HL-60 (cell line): ENCODE data around the gene EDARADD.

Experiments
- POLR2AphosphoS5 ChIP-seq: IDR thresholded peaks from 2 replicates; pipeline ENCODE4 v1.6.1; 2012; ENCODE audit warnings: low read depth
- TF ChIP-seq, protein P1 (sequence below): IDR thresholded peaks from one replicate; pipeline ENCODE4 v1.5.1; 2011; ENCODE audit warnings: low read length, control low read depth, inconsistent platforms; ENCODE audit not compliant: insufficient read depth
- TF ChIP-seq, protein P2 (sequence below): IDR thresholded peaks from 2 replicates; pipeline ENCODE4 v1.6.1; 2012; ENCODE audit warnings: low read depth; ENCODE audit not compliant: insufficient replicate concordance

DNA sequence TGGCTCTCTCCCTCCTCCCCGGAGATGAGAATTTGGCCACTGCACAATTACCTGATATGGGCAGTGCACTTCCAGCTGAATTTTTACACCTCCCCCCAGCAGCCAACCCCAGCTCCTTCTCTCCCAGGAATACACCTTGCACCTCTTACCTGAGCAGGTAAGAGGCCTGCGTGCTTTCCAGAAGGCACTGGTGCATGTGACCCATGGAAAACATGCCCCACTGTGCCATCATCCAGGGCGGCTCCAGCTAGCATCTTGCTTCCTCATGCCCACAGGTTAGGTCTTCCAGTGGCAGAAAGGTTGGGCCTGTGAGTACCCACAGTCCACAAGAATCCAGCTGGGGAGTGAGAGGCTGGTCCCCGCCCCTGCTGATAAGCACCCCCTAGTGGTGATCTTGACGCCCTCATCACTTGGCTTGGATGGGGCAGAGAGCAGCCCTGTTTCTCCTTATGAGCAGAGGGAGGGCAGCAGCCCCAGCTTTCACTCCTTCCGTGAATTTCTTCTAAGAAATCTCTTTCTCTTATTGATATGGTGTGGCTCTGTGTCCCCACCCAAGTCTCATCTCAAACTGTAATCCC, 57.8 kb downstream of the EDARADD start:
- TF ChIP-seq, protein P1, sequence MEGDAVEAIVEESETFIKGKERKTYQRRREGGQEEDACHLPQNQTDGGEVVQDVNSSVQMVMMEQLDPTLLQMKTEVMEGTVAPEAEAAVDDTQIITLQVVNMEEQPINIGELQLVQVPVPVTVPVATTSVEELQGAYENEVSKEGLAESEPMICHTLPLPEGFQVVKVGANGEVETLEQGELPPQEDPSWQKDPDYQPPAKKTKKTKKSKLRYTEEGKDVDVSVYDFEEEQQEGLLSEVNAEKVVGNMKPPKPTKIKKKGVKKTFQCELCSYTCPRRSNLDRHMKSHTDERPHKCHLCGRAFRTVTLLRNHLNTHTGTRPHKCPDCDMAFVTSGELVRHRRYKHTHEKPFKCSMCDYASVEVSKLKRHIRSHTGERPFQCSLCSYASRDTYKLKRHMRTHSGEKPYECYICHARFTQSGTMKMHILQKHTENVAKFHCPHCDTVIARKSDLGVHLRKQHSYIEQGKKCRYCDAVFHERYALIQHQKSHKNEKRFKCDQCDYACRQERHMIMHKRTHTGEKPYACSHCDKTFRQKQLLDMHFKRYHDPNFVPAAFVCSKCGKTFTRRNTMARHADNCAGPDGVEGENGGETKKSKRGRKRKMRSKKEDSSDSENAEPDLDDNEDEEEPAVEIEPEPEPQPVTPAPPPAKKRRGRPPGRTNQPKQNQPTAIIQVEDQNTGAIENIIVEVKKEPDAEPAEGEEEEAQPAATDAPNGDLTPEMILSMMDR: peak; percentile 30
- TF ChIP-seq POLR2AphosphoS5: no peak
- TF ChIP-seq, protein P2, sequence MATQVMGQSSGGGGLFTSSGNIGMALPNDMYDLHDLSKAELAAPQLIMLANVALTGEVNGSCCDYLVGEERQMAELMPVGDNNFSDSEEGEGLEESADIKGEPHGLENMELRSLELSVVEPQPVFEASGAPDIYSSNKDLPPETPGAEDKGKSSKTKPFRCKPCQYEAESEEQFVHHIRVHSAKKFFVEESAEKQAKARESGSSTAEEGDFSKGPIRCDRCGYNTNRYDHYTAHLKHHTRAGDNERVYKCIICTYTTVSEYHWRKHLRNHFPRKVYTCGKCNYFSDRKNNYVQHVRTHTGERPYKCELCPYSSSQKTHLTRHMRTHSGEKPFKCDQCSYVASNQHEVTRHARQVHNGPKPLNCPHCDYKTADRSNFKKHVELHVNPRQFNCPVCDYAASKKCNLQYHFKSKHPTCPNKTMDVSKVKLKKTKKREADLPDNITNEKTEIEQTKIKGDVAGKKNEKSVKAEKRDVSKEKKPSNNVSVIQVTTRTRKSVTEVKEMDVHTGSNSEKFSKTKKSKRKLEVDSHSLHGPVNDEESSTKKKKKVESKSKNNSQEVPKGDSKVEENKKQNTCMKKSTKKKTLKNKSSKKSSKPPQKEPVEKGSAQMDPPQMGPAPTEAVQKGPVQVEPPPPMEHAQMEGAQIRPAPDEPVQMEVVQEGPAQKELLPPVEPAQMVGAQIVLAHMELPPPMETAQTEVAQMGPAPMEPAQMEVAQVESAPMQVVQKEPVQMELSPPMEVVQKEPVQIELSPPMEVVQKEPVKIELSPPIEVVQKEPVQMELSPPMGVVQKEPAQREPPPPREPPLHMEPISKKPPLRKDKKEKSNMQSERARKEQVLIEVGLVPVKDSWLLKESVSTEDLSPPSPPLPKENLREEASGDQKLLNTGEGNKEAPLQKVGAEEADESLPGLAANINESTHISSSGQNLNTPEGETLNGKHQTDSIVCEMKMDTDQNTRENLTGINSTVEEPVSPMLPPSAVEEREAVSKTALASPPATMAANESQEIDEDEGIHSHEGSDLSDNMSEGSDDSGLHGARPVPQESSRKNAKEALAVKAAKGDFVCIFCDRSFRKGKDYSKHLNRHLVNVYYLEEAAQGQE: no peak
